HG02970 (cell line): ENCODE measurements around the gene KLK3.
A peak's percentile ranks its signal among the peaks of the same experiment; 100 is the strongest.

ENCODE experiments used
- ATAC-seq: cut with Tn5 transposase; IDR thresholded peaks from one replicate; pipeline ENCODE4 v1.9.1; 2021; ENCODE audit warnings: mild to moderate bottlenecking, moderate library complexity, moderate number of reproducible peaks; ENCODE audit not compliant: unreplicated experiment, low FRiP score

KLK3 gene

DNA sequence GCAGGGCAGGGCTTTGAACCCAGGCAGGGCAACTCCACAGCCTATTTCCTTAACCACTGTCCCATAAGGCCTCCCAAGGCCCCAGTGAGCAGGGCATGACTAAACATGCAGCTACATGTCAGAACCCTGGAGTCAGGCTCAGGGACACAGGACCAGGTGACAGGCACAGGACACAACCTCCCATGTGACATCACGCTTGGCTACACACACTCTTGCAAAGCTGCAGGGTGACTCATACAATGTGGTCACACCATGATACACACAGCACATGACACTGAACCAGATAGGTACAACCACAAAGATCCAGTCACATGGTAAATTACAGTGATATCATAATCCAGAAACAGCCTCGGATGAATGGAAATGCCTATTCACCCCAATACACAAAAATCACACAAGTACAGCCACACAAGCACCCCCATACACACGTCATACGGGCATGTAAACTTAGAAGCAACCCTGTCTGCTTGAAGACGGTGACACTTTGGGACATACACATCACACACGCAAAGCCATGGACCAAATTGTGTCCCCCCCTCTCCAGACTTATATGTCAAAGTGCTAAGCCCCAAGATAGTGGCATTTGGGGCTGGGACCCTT is 42.0 kb downstream of the KLK3 start:
- peak; percentile 77 for ATAC-seq

DNA sequence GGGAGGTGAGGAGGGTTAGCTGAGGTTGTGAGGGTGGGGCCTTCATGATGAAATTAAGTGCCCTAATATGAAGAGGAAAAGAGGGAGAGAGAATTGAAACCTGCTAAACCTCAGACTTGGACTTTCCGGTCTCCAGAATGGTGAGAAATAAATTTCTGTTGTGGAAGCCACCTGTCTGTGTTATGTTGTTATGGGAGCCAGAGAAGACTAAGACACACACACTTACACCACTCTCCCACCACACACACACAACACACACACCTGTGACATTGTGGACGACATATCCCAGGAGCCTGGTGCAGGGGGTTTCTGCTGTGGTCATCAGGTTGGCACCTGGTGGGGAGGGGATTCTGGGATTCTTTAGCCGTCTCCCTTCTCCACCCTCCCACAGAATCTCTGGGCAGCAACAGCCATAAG is 42.5 kb downstream of the KLK3 start:
- peak; percentile 35 for ATAC-seq

DNA sequence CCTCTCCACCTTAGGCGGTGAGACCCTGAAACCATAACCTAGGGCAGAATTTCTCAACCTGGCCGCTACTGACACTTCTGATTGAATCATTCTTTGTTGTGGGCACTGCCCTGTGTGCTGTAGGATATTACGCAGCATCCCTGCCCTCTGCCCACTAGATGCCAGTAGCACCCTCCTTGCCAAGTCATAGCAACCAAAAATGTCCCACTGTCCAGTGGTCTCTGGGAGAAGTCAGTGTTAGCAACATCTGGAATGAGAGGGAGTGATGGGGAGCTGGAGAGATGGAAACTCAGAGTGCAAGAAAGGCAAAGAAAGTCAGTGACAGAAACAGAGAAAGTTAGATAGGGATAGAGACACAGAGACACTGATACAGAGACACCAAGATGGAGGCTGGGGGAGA is 42.9 kb downstream of the KLK3 start:
- no peak for ATAC-seq

DNA sequence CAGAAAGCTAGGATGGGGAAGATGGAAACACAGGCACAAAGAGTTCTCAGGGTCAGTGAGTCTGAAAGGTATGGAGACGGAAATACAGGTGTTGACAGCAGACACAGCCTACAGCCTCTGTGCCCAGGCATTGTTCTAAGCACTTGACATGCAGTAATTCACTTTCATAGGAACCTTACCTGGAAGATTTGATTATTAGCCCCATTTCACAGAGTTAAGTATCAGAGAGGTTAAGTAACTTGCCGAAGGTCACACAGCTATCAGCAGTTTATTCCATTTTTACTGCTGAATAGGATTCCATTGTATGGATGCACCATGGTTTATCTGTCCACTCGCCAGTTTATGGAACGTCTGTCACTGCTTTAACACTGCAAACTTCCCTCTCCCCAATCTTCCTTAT is 43.3 kb downstream of the KLK3 start:
- no peak for ATAC-seq

DNA sequence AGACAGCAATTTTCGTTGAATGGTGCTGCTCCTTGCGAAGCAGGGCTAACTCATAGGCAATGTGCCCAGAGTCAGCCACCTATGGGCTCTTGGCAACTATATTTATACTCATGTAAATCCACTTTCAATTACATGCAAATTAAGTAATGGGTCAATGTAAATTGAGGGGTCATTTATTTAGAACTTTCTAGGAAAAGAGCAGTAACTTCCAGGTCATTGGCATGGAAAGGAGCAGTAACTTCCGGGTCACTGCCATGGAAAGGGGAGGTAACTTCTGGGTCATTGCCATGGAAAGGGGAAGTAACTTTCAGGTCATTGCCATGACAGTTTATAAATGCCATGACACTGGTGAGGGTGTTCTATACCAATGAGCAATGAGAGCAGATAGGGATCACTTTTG is 44.9 kb downstream of the KLK3 start:
- no peak for ATAC-seq

DNA sequence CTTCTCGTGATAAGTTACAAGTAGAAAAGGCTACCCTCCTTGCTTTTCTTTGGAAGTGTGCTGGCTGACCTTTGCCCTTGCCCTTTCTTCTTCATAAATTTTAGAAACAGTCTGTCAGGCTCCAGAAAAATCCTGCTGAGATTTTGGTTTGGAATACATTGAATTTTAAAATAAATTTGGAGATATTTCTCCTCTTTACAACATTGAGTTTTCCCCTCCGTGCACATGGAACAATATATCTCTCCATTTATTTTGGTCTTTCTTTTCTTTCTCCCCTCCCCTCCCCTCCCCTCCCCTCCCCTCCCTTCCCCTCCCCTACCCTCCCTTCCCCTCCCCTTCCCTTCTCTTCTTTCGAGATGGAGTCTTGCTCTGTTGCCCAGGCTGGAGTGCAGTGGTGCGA is 47.9 kb downstream of the KLK3 start:
- ATAC-seq: no peak

DNA sequence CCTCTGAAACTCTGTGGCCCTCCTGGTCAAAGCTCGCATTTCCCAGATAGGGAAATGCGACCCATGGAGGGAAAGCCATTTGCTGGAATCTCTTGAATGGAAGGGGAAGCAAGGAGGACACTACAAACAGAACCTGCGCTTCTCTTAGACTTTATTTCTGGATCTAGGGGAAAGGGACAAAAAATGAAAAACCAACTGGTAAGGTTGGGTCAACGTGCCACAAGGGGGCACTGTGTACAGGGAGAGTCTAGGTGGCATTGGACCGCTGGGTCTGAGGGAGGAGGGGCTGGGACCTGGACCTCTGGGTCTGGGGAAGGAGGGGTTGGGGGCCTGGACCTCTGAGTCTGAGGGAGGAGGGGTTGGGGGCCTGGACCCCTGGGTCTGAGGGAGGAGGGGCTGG is 51.5 kb downstream of the KLK3 start:
- no peak for ATAC-seq

DNA sequence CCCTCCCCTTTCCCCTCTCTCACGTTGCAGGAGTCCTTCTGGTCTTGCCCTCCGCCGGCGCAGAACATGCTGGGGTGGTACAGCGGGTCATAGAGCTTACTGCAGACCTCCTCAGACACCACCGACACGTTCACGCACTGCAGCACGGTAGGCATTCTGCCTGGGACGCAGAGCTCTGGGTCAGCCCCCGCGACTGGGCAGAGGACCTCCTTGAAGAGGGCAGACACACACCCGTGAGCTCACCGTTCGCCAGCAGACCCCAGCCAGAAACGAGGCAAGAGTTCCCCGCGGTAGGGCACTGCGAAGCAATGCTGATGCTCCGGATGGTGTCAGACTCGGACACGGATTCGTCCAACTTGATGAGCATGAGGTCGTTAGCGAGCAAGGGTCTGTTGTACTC is 53.6 kb downstream of the KLK3 start:
- no peak for ATAC-seq

DNA sequence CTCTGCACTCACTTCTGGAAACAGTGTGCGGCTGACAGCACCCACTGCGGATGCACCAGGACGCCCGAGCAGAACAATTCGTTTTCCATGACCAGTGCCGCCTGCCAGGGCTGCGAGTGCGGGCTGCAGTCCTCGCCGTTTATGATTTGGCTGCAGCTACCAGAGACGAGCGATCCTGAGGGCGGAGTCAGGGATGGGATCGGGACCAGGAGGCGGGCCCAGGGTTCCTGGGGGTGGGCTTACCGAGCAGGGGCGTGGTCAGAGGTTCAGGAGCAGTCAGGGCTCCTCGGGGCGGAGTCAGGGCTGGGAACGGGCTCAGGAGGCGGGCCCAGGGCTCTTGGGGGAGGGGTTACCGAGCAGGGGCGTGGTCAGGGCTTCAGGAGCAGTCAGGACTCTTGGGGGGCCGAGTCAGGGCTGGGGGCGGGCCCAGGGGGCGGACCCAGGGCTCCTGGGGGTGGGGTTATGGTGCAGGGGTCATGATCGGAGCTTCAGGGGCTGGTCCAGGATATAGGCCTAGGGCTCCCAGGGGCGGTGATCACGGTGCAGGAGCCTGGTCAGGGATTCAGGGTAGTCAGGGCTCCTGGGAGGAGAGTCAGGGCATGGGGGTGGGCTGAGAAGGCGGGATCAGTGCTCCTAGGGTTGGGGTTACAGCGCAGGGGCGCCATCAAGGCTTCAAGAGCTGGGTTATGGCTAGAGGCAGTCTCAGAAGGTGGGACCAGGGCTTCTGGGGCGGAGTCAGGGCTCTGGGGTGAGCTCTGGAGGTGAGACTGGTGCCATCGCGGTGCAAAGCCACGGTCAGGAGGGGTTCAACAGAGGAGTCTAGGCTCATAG is 54.7 kb downstream of the KLK3 start:
- ATAC-seq: no peak
